GM12873 (cell line): Measurements from ENCODE around the gene JARID2.

ENCODE experiments used
- TF ChIP-seq, protein P1 (sequence below): IDR thresholded peaks from 2 replicates; pipeline ENCODE4 v1.5.1; 2012; ENCODE audit warnings: low read depth, mild to moderate bottlenecking, moderate library complexity, low read length, control low read depth; ENCODE audit not compliant: insufficient read depth; ENCODE audit errors: missing control alignments

Gene JARID2

DNA sequence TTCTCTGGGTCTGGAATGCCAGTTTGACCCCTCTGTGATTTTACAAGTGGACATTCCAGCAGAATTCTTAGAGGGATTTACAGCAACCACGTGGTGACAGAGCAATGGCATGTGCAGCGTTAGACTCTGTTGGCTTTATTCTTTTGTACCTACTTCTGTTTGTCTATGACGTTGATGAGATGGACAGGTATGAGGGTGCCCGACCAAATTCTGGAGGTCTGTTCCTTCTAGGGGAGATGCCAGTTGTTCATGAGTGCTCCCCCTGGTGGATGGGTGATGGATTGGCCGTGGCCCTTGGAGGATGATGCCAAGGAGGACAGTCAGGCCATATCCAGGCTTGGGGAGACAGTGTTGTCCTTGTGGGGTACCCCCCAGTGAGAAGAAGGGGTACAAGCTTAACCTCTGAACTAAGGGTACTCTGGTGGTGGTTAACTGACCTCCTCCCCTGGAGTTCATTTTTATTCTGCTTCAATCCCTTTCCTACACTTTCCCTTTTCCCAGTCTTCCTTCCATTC lies 218.4 kb downstream of the JARID2 start:
- TF ChIP-seq, protein P1, sequence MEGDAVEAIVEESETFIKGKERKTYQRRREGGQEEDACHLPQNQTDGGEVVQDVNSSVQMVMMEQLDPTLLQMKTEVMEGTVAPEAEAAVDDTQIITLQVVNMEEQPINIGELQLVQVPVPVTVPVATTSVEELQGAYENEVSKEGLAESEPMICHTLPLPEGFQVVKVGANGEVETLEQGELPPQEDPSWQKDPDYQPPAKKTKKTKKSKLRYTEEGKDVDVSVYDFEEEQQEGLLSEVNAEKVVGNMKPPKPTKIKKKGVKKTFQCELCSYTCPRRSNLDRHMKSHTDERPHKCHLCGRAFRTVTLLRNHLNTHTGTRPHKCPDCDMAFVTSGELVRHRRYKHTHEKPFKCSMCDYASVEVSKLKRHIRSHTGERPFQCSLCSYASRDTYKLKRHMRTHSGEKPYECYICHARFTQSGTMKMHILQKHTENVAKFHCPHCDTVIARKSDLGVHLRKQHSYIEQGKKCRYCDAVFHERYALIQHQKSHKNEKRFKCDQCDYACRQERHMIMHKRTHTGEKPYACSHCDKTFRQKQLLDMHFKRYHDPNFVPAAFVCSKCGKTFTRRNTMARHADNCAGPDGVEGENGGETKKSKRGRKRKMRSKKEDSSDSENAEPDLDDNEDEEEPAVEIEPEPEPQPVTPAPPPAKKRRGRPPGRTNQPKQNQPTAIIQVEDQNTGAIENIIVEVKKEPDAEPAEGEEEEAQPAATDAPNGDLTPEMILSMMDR: peak; percentile 82

DNA sequence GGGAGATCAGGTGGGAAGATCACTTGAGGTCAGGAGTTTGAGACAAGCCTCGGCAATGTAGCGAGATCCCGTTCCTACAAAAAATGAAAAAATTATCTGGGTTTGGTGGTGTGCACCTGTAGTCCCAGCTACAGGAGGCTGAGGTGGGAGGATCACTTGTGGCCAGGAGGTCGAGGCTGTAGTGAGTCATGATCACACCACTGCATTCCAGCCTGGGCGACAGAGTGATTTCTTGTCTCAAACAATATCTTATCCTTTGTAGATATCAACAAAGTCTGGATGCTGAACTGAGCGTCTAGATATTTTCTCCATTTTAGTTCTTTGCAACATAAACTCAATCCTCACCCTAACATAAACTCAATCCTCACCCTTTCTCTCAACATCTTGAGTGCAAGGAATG lies 219.3 kb downstream of the JARID2 start:
- TF ChIP-seq, protein P1: no peak

- TF ChIP-seq, protein P1: no peak
Measured at GRCh38 chr6:15470746-15471145, 224.9 kb downstream of the JARID2 start.

DNA sequence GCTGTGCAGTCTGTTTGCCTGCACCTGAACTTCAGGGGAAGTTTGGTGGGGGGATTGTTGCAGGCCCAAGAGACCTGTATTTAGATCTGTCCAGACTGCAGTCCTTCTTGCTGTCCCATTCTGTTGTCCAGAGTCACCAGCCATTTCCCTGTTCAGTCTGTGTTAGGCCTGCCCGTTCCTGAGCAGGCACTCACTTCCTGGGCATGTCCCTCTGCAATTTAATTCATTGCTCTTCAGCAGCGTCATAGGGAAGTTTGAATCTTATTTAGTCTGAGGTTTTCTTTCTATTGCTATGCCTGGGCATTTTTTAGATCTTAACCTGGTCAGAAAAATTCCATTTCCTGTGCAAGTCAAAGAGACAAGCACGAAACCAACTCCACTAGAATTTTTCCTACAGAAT lies 226.8 kb downstream of the JARID2 start:
- TF ChIP-seq, protein P1: no peak

DNA sequence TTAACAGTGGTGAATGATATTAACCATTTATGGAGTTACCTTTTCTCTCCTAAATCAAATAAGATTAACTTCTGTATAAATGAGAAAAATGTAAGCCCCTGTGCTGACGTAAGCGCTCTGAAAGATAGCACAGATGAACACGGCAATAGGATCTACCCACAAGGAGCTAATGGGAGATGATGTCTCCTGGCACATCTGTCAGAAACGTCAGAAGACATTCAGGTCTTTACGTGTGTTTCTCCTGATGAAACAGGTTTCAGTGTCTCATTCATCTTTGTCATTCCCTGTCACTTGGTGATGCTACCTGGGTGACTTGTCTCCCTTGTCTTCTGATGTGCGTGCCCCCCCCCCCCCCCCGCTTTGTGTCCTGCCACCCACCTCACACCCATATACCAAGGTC lies 227.3 kb downstream of the JARID2 start:
- TF ChIP-seq, protein P1: no peak

GRCh38 chr6:15473741-15474161 lies 227.9 kb downstream of the JARID2 start:
- TF ChIP-seq, protein P1: no peak

DNA sequence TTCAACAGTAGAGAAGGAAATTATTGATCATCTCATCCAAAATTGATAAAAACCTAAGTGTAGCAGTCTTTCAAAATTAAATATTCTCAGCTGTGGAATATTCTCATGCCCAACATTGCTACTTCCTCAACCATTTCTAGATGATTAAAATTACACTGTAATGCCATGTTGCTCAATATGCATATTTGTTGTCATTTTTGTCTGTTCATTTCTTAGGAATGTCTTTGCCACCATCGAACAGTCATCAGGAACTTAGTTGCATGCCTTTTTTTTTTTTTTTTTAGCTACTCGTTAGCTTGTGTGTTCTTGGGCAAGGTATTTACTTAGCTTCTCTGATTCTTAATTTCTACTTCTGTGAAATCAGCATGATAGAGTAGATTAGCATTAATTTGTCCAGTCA lies 228.3 kb downstream of the JARID2 start:
- TF ChIP-seq, protein P1: no peak
